ENCODE results near the gene DRD4.
A peak's percentile ranks its signal among the peaks of the same experiment; 100 is the strongest.
"Not testable (repeated sequence)": the region's sequence is repeated elsewhere in the genome, so short reads cannot be mapped to it uniquely, and the experiment has no call there.

Gene DRD4

DNA sequence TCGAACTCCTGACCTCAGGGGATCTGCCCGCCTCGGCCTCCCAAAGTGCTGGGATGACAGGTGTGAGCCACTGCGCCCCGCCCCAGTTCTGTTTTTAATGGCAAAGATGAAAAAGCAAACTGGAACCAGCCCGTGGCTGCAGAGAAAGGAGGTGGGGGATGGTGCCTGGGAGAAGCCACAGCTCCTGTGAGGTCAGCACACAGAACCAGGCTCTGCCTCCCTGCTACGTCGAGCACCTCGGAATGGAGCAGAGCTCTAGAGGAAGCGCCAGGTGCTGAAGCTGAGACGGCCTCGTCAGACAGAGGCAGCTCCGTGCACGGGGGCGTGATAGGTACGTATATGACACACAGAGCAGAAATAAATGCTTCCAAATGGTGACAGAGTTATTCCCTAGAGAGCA is 8.5 kb downstream of the DRD4 start:
- no peak for DNase-seq

DNA sequence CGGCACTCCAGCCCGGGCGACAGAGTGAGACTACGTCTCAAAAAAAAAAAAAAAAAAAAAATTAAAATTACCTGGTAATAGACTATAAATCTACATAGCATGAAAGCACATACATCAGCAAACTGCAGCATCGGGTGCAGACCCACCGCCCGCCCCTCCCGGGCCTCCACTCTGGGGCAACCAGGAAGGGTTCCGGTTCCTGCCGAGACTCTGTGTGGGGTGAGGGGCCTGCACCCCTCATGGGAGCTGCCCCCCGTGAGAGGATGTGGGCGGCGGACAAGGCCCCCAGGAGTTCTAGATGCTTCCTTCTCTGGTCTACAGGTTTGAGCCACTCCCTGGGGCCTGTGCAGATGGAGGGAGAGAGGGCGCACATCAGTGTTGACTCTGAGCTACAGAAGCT is 9.1 kb downstream of the DRD4 start:
- DNase-seq = no peak

DNA sequence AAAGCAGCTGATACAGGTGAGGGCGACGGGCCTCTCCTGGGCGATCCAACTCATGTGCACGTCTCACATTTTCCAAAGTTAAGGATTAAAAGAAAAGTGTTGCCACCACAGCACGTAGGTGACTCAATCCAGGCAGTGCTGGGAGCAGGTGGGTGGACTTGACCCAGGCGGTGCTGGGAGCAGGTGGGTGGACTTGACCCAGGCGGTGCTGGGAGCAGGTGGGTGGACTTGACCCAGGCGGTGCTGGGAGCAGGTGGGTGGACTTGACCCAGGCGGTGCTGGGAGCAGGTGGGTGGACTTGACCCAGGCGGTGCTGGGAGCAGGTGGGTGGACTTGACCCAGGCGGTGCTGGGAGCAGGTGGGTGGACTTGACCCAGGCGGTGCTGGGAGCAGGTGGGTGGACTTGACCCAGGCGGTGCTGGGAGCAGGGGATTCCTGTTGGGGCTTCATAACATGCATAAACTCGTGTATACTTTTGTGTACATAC is 10.6 kb downstream of the DRD4 start:
- DNase-seq = not testable (repeated sequence)

DNA sequence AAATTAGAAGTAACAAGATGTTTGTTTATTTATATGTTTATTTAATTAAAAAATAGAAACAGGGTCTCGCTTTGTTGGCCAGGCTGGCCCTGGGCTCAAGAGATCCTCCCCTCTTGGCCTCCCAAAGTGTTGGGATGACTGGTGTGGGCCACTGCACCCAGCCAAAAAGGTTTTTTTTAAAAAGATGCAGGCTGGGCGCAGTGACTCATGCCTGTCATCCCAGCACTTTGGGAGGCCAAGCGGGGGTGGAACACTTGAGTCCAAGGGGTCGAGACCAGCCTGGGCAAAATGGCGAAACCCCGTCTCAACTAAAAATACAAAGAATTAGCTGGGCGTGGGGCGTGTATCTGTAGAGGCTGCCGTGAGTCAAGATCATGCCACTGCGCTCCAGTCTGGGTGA is 13.4 kb downstream of the DRD4 start:
- DNase-seq = no peak

DNA sequence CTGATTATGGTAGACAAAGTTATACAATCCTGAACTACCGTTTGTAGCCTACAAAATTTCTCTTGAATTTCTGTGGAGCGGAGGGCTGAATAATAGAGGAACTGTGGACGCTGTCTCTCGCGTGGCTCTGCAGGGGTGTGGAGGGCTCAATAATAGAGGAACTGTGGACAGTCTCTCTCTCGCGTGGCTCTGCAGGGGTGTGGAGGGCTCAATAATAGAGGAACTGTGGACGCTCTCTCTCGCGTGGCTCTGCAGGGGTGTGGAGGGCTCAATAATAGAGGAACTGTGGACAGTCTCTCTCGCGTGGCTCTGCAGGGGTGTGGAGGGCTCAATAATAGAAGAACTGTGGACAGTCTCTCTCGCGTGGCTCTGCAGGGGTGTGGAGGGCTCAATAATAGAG is 16.1 kb downstream of the DRD4 start:
- peak; percentile 29 for DNase-seq

DNA sequence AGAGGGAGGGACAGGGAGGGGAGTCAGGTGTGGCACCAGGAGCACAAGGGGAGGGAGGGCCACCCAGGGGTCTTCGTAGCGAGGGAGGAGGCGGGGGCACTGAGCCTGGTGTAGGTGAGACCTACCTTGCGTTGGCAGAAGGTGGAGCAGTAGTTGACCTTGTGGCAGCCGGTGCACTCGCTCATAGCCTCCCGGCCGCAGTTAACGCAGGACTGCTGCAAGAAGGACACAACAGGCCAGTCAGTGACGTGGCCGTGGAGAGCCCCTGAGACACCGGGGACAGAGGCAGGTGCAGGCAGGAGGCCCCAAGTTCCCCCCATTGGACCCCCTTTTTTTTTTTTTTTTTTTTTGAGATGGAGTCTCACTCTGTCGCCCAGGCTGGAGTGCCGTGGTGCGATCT is 16.8 kb downstream of the DRD4 start:
- DNase-seq = no peak

DNA sequence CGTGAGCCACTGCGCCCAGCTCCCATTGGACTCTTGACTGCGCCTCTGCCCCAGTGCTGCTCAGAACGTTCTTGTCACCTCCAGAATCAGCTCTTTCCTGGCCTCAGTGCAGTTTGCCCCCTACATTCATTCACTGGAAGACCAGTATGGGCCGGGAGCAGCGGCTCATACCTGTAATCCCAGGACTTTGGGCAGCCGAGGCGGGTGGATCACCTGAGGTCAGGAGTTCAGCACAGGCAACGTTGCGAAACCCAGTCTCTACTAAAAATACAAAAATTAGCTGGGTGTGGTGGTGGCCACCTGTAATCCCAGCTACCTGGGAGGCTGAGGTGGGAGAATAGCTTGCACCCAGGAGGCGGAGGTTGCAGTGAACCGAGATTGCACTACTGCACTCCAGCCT is 17.4 kb downstream of the DRD4 start:
- DNase-seq = not testable (repeated sequence)

DNA sequence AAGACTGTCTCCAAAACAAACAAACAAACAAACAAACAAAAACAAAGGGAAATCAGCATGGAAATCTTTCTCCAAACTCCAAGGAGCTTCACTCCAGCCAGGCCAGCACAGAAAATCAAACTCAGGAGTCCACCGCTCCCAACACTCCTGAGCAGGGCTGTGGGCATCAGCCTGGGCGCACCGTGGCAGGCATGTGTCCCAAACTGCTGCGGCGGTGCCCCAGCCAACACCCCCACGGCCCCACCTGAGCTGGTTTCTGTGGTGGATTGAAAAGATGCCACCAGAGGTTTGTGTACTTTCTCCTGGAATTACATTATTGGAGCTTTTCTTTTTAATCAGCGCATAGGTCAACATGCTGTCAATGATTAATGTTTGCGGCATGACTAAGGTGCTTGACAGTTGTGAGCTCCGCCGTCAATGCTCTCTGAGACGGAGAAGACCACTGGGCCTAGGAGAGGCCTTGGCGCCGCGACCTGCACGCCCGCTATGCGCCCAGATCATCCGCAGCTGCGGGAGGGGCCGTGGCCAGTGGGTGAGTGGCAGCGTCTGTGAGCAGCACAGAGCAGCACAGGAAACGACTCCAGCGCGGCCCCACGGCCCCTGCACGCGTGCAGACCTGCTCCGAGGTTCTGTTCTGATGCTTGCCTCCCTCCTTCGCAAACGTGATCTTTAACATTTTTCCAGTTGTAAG is 18.1 kb downstream of the DRD4 start:
- DNase-seq = no peak

DNA sequence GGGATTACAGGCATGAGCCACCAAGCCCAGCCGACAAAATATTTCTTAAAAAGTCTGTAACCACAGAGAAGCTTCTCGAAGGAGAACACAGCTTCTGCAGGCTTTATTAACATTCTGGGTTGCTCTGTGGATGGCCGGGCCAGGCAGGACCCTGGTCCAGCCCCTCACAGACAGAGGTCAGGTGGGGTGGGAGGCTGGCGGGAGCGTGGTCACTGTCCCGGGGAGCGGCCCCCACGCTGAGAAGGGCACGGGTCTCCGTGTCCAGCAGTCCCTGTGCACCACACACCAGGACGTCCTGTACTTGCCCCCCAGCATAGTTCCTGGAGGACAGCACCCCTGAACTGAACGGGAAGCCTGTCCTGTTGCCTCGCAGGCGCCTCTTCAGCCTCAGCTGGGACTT is 19.4 kb downstream of the DRD4 start:
- DNase-seq = no peak

DNA sequence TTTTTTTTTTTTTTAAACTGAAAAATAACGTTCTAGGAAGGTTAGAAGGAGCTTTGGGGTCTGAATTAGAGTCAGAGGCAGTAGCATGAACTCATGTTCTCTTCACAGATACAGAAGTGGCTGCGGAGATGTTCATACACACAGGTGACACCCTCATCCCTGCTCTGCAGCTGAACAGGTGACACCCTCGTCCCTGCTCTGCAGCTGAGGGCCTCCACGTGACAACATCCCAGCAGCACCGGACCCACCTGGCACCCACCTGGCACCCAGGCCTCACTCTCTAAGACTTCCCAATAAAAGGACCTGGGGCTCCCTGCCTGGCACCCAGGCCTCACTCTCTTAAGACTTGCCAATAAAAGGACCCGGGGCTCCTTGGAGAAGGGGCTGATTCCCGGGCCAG is 19.8 kb downstream of the DRD4 start:
- DNase-seq = no peak

DNA sequence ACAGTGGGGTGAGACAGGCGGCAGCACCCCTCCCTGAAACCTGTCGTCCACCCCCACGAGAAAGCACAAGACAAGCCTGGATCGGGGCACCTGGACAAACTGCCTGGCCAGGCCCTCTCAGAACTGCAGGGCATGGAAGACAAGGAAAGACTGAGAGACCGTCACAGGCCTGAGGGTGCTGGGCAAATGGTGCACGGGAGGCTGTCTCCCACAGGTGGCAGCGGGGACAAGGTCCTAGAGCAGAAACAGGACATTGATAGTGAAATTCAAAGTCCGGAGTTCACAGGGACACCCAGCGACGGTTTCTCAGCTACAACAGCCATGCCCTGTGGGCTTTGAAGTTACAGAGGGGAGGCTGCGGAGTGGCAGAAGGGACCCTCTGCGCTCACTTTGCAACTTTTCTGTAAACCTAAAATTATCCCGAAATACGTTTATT is 20.6 kb downstream of the DRD4 start:
- no peak for DNase-seq

DNA sequence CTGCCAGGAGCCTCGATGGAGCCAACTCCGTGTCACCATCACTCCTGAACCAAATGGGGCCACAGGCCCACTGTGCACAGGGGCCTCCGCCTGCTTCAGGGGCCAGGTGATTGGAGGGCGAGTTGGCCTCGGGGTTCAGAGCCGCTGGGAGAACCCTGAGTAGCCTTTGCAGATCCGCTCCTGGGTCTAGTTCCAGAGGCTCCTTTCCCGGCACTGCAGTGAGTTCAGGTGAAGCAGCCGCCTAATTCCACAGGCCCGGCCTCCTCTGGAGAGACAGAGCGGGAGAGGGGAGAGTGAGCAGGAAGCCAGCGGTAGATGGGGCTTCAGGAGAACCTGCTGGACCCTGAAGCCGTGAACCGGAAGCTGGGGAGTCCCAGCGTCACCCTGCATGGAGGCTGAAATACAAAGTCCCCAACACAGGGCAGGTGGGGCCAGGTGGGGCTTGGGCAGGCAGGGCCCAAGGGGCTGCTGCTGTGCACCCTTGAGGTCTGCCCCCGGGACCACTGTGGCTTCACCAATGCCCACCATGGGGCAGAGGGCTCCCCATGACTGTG is 22.5 kb downstream of the DRD4 start:
- DNase-seq = no peak

DNA sequence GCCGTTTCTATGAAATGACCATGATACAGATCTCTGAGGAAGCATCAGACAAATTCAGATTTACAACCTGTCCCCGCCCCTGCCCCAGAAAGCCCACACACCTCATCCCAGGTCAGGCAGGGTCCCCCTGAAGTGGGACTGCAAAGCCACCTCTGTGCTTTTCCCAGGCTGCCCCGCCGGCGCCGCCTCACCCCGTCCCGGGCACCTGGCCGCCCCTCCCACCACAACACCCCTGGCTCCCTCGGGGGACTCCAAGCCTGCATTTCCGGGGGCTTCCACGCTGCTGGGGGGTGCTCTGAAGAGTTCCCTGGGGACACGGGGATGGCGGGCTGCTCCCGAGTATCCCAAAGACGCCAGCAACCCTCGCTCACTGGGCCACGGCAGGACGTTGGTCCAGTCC is 23.2 kb downstream of the DRD4 start:
- DNase-seq = no peak

DNA sequence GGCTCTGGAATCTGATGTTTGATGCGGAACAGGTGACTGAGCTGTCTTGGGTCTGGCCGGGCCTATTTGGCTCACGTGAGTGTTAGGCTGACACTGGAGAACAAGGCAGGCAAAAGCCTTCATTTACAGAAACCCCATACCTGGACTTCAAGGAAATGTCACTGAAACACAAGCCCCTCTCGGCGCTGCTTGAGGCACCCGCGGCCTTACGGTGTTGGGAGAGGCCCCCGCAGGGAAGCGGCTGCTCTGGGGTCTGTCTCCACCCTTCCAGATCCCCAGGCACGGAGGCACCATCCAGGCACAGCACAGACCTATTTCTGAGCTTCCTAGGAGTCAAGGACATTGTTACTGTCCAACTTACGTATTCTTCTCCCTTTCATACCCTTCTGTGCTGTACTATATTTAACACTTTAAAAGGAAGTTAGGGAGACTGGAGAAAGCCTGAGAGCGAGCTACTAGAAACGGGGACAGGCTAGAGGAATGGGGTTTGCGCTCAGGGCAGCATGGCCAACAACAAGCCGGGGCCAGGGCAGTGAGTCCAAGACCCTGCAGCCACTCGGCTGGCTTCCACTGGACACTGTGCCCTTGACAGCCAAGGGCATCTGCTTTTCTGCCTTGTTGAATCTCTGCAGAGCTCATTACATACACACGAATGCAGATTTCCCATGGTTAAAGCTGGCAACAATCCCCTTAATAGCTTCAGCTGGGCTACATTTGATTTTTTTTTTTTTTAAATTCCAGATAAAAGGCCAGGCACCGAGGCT is 23.8 kb downstream of the DRD4 start:
- no peak for DNase-seq

DNA sequence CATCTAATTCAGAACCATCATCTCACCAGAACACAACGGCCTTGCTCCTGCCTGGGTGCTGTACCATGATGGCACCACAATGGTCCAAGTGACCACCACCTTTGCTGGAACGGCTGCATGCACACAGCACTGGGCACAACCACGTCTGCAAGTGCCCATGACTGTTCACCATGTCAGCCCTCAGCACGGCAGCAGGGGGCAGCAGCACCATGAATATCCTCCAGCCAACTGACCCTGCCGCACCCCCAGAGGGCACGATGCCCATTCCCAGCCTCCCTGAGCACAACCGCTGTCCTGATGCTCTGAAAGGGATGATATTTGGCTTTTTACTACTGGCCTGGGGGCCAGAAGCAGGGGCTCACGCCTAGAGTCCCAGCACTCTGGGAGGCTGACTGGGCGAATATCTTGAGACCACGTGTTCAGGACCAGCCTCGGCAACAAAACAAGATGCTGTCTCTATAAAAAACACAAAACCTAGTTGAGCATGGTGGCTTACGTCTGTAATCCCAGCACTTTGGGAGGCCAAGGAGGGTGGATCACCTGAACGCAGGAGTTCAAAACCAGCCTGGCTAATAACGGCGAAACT is 25.7 kb downstream of the DRD4 start:
- peak; percentile 48 for DNase-seq

DNA sequence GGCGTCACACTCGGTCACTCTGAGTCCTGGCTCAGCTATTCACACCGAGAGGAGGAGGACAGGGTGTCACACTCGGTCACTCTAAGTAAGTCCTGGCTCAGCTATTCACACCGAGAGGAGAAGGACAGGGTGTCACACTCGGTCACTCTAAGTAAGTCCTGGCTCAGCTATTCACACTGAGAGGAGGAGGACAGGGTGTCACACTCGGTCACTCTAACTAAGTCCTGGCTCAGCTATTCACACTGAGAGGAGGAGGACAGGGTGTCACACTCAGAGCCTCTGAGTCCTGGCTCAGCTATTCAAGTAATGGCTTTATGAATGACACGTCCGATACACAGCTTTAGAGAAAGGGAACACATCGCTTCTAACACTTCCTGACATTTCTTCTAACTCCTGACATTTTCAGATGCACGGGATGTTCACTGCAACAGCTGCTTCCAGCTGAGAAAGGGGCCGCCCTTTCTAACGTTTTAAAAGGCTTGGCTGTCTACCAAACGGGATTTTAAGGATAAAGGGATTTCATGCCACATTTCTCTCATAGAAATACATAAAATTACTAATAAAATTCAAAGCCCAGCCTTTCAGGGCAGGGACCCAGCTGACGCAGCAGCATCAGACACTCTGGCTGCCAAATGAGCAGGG is 28.1 kb downstream of the DRD4 start:
- no peak for DNase-seq

DNA sequence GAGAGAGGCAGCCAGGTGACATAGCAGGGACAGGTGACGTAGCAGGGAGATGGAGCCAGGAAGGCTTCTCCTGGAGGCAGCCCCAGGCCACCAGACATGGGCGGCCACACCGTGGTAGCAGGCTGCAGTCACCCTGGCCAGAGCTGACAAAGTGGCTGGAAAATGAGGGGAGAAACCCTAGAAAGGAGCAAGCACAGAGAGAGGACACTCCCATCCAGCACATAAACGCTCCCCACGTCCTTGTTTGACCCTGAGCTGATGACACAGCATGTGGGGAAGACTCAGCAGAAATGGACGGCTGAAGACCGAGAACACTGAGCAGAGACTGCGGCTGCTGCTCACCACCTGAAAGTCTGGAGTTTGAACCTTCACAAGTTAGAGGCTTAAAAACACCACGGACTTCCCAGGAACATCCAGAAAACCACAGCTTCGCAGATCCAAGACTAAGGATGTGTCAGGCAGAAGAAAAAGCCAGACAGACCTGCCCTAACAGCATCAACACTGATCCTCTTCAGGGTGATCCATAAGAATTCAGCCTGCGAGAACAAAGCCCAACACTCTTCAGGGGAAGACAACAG is 28.7 kb downstream of the DRD4 start:
- DNase-seq = no peak

DNA sequence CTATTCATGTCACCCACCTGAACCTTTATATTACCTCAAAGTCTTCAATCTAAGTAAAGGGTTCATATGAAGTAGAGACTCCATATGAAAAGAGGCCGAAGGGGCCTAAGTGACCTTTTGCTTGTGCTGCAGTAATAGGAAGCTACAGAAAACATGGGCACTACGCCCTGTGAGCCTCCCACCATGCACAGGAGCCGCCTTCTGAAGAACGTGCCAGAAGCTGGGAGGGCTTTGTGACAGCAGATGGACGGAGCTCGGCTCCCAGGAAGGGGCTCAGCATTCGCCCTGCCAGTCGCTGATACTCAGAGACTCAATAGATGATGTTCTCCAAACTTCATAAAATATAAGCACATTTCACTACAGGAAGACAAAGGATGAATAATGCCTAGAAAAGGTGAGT is 36.8 kb downstream of the DRD4 start:
- no peak for DNase-seq

DNA sequence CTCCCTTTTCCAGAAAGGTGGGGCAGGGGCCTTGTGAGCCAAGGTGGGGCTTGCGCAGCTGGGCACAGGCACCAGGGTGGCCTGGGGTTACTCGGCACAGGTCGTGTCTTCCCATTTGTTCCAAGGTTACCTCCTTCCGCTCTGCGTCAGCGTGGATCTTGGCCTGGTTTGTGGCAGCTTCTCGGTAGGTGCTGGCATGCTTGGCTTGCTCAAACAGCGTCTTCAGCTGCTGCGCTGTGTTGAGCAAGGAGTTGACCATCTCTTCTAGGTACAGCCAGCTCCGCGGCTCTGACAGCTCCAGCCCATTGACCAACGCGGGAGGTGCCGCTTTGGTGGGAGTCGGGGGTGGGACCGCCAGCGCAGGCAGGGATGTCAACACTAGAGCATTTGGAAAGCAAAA is 37.3 kb downstream of the DRD4 start:
- no peak for DNase-seq

DNA sequence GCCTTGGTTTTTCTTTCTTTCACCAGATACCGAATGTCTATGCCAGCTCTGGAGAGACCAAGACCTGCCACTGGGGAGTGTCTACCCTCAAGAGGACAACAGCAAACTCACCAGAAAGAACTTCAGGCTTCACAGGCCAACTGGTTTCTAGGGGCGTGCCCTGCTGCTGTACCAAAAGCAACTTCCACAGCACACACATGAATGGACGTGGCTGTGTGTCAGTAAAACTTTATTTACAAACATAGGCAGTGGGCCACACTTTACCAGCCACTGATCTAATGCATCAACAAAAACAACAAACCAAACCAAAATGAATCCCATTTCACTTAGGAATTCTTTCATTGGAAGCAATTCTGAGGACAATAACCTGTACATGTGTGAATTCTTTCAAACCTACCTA is 41.2 kb downstream of the DRD4 start:
- DNase-seq = no peak

DNA sequence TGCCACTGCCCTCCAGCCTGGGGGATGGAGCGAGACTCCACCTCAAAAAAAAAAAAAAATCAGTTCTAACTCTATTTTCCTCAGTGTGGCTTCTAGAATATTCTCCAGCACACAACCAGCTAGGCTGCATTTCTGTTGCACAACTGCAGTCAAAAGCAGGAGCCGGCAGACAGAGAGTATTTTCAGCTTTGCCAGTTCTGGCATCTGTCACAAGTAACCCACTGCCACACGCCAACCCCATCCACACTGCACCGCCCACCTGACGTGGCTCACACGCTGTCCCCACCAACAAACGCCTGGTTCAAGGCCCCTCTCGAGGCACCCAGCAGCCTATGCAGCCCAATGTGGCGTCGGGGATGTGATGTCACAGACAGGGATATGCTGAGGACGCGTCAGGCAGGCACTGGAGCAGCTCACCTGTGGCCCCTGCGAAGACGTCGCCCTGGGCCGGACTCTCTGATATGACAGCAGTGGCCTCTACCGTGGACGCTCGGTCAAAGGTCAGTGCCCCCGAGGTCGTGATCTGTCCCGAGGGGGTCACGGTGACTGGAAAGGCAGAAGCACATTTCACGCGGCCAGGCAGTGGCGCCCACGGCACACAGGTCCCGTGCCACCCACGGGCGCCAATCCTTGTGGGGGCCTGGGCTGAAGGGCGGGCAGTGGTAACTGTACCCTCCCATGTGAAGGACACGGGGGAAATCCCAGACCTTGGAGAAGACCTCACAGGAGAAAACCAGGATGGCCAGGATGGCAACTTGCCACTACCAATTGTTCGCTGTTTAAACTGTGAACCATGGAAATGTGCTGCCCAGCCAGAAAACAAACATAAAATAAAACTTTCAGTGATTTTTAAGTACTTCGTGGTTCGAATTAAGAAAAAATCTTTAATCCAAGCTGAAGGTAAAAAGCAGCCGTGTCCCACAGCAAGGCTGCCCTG is 42.5 kb downstream of the DRD4 start:
- no peak for DNase-seq

DNA sequence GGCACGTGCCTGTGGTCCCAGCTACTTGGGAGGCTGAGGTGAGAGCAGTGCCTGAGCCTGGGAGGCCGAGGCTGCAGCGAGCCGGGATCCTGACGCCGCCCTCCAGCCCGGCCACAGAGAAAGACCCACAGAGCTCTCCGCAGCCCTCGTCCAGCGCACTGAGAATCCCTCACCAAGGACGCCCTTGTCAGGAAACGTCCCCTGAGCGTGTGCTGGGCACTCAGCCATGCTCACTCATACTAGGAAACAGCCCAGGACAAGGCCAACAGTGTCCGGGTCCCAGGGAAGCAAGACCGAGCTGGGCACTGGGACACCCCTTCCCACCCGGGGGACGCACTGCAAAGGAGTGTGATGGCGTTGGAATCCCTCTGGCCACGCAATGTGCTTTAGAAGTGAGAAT is 43.4 kb downstream of the DRD4 start:
- no peak for DNase-seq
